ENCODE results near the gene CAMTA1.

Gene CAMTA1

DNA sequence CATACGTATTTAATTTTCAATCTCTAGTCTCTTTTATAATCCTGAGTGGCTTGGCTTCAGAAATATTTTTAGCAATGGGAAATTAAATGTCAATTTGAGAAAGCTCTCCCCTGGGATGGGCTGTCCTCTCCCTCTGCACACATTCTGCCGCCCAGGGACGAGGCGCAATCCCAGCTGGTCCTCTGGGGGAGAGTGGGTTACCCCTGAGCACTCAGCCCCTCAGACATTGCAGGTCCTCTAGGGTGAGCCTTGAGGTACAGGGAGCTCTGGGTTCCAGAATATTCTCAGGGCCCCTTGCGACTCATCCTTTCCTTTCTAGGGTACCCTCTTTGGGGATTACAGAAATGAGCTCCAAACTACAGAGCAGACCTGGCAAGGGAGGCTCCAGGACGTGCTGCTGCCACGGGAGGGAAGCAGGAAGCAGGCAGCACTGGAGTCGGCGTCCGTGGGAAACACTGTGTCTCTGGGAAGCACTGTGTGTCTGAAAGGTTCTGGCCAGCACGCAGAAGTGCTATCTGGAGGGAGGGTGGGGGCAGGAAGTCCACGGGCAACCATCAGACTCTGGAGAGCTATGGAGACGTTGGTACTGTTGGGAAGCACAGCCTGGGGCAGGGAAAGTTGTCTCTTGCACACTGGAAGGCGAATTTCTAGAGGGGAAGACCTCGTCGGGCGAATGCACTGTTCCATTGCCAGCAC is 642.5 kb downstream of the CAMTA1 start:
- TF ChIP-seq, protein P1, sequence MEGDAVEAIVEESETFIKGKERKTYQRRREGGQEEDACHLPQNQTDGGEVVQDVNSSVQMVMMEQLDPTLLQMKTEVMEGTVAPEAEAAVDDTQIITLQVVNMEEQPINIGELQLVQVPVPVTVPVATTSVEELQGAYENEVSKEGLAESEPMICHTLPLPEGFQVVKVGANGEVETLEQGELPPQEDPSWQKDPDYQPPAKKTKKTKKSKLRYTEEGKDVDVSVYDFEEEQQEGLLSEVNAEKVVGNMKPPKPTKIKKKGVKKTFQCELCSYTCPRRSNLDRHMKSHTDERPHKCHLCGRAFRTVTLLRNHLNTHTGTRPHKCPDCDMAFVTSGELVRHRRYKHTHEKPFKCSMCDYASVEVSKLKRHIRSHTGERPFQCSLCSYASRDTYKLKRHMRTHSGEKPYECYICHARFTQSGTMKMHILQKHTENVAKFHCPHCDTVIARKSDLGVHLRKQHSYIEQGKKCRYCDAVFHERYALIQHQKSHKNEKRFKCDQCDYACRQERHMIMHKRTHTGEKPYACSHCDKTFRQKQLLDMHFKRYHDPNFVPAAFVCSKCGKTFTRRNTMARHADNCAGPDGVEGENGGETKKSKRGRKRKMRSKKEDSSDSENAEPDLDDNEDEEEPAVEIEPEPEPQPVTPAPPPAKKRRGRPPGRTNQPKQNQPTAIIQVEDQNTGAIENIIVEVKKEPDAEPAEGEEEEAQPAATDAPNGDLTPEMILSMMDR (IDR thresholded peaks at IDR 0.05; ENCODE audit: borderline replicate concordance, insufficient read depth, low read depth, low read length), result no peak
- H3K4me3 ChIP-seq (ENCODE audit: low read depth, low read length), result no peak overlapping the region

GRCh38 chr1:7429290-7429689 is 644.0 kb downstream of the CAMTA1 start:
- no peak overlapping the region for H3K4me3 ChIP-seq (ENCODE audit: low read depth, low read length)

DNA sequence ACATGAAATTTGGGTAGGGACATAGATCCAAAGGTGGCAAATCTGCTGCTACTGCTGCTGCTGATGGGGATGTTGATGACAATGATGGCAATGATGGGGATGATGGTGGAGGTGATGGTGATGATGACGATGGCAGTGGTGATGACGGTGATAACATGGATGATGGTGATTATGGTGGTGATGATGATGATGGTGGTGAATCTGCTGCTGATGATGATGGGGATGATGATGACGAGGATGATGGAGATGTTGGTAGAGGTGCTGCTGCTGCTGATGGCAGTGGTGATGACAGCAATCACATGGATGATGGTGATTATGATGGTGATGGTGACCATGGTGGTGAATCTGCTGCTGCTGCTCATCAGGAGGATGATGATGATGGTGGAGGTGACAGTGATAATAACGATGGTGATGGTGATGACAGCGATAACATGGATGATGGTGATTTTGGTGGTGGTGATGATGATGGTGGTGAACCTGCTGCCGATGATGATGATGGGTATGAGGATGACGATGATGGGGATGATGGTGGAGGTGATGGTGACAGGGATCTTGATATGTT is 644.9 kb downstream of the CAMTA1 start:
- H3K4me3 ChIP-seq (ENCODE audit: low read depth, low read length), result no peak overlapping the region
- TF ChIP-seq, protein P1 (IDR thresholded peaks at IDR 0.05; ENCODE audit: borderline replicate concordance, insufficient read depth, low read depth, low read length), result no peak

More at GRCh38 chr1:7429290-7429689, 644.0 kb downstream of the CAMTA1 start:
- TF ChIP-seq, protein P1 (IDR thresholded peaks at IDR 0.05; ENCODE audit: borderline replicate concordance, insufficient read depth, low read depth, low read length), result no peak

DNA sequence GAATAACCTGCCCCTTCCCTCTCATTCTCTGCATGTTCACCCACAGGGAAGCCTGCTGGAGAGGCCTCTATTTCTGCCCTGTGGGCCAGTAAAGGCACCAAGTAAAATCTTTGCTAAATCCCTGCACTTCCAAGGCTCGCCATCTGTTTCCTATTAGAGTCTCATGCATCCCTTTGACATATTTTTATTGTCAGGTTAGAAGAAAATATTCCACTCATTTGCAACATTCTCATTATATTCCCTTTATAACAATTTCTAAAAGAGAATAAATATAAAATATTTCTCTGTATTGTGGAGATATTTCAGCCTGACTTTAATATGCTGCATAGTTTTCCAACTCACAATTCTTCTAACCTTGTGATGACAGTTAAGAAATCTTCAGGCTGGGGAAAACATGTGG is 645.4 kb downstream of the CAMTA1 start:
- H3K4me3 ChIP-seq (ENCODE audit: low read depth, low read length), result no peak overlapping the region
- TF ChIP-seq, protein P1 (IDR thresholded peaks at IDR 0.05; ENCODE audit: borderline replicate concordance, insufficient read depth, low read depth, low read length), result no peak

GRCh38 chr1:7432102-7432899 is 647.0 kb downstream of the CAMTA1 start:
- TF ChIP-seq, protein P1 (IDR thresholded peaks at IDR 0.05; ENCODE audit: borderline replicate concordance, insufficient read depth, low read depth, low read length), result no peak
- no peak overlapping the region for H3K4me3 ChIP-seq (ENCODE audit: low read depth, low read length)

GRCh38 chr1:7432900-7433380 is 647.7 kb downstream of the CAMTA1 start:
- TF ChIP-seq, protein P1 (IDR thresholded peaks at IDR 0.05; ENCODE audit: borderline replicate concordance, insufficient read depth, low read depth, low read length), result no peak

More at GRCh38 chr1:7432900-7433380, 647.7 kb downstream of the CAMTA1 start:
- no peak overlapping the region for H3K4me3 ChIP-seq (ENCODE audit: low read depth, low read length)
